Skin of body (tissue), 2 donors: ENCODE data around the gene ENO3. TPM values are rescaled to one million over a fixed set of nuclear protein-coding genes. Genes with fewer than 3 reads are reported as not detected.

Experiments used
- DNase-seq: peaks from one replicate; lab custom pipeline; 2025; lab: John Stamatoyannopoulos, UW
- total RNA-seq: library from RNA; depleted of rRNA; stranded (reverse); fragments of >200 nt; gene quantifications from one replicate; pipeline ENCODE4 v1.2.3, GENCODE V29; 2014

ENO3 gene
- total RNA-seq, 1 donor from 2014 or later: 378 TPM

GRCh38 chr17:4972752-4973151, 21.8 kb downstream of the ENO3 start:
- no peak for DNase-seq

GRCh38 chr17:4973256-4974114, 22.6 kb downstream of the ENO3 start:
- no peak for DNase-seq

GRCh38 chr17:4974115-4974670, 23.3 kb downstream of the ENO3 start:
- no peak for DNase-seq

GRCh38 chr17:4978726-4979125, 27.8 kb downstream of the ENO3 start:
- no peak for DNase-seq

- peak; percentile 8 for DNase-seq
Observed at GRCh38 chr17:4980644-4981216, 29.8 kb downstream of the ENO3 start.

GRCh38 chr17:4982305-4982704, 31.4 kb downstream of the ENO3 start:
- DNase-seq: no peak

GRCh38 chr17:4986403-4986802, 35.5 kb downstream of the ENO3 start:
- no peak for DNase-seq

- DNase-seq: peak; percentile 59
Observed at GRCh38 chr17:4986951-4987766, 36.2 kb downstream of the ENO3 start, which contains the start of gene CAMTA2. TSS of gene CAMTA2 (minus strand) at chr17:4987675. CDS start at chr17:4986222, 1,453 bp downstream.

- no peak for DNase-seq
Observed at GRCh38 chr17:4987767-4988567, 37.0 kb downstream of the ENO3 start.

GRCh38 chr17:4994081-4994595, 43.2 kb downstream of the ENO3 start:
- DNase-seq: no peak

- peak; percentile 94 for DNase-seq
Observed at GRCh38 chr17:4997302-4998026, 46.5 kb downstream of the ENO3 start, which contains the start of the genes INCA1 and KIF1C. TSS of gene INCA1 (minus strand) at chr17:4997522. CDS start at chr17:4994437, 3,085 bp downstream. TSS of gene KIF1C (plus strand) at chr17:4997950. CDS start at chr17:5000247, 2,297 bp downstream.

- no peak for DNase-seq
Observed at GRCh38 chr17:4998027-4998731, 47.3 kb downstream of the ENO3 start.

GRCh38 chr17:4998732-4999429, 48.0 kb downstream of the ENO3 start:
- DNase-seq: no peak

GRCh38 chr17:4999430-5000093, 48.6 kb downstream of the ENO3 start:
- DNase-seq: no peak

- no peak for DNase-seq
Observed at GRCh38 chr17:5000237-5000639, 49.3 kb downstream of the ENO3 start.

GRCh38 chr17:5002121-5002788, 51.3 kb downstream of the ENO3 start:
- no peak for DNase-seq

GRCh38 chr17:5003214-5003867, 52.4 kb downstream of the ENO3 start:
- no peak for DNase-seq
